MM.1S (cell line): ENCODE data around the gene DGKI.

Source experiments
- DNase-seq: peaks from one replicate; pipeline ENCODE4 v3.0.0-alpha.2; 2015
- H2AFZ ChIP-seq: fragments of 300-600 bp; sonication (generic); 2 replicates; pipeline ENCODE4 v1.6.0; 2016; ENCODE audit warnings: antibody characterized with exemption, low read length
- H3F3A ChIP-seq: fragments of 300-600 bp; sonication (generic); 2 replicates; pipeline ENCODE4 v1.6.1; 2016; ENCODE audit warnings: mild to moderate bottlenecking, antibody characterized with exemption, low read length, moderate library complexity, mixed read lengths; ENCODE audit not compliant: insufficient read depth
- H3K27ac ChIP-seq: fragments of 300-600 bp; sonication (generic); 2 replicates; pipeline ENCODE4 v1.5.1; 2016; ENCODE audit warnings: mild to moderate bottlenecking, low read length
- H3K27me3 ChIP-seq: fragments of 300-600 bp; sonication (generic); replicated peaks from 2 replicates; pipeline ENCODE4 v1.6.0; 2016; ENCODE audit warnings: low read length; ENCODE audit not compliant: insufficient read depth
- H3K36me3 ChIP-seq: fragments of 300-600 bp; sonication (generic); replicated peaks from 2 replicates; pipeline ENCODE4 v1.6.1; 2016; ENCODE audit warnings: mild to moderate bottlenecking, low read length, mixed read lengths; ENCODE audit not compliant: insufficient read depth
- H3K4me1 ChIP-seq: fragments of 300-600 bp; sonication (generic); 2 replicates; pipeline ENCODE4 v1.6.1; 2016; ENCODE audit warnings: low read length, mixed read lengths
- H3K4me2 ChIP-seq: fragments of 300-600 bp; sonication (generic); 2 replicates; pipeline ENCODE4 v1.6.0; 2016; ENCODE audit warnings: low read depth, low read length
- H3K4me3 ChIP-seq: fragments of 300-600 bp; sonication (generic); 2 replicates; pipeline ENCODE4 v1.5.1; 2016; ENCODE audit warnings: low read length, mixed read lengths
- H3K79me2 ChIP-seq: fragments of 300-600 bp; sonication (generic); 2 replicates; pipeline ENCODE4 v1.6.1; 2016; ENCODE audit warnings: mixed run types, low read length, mixed read lengths
- H3K9ac ChIP-seq: fragments of 300-600 bp; sonication (generic); 2 replicates; pipeline ENCODE4 v1.6.1; 2016; ENCODE audit warnings: low read length, mixed read lengths
- H3K9me2 ChIP-seq: fragments of 300-600 bp; sonication (generic); replicated peaks from 2 replicates; pipeline ENCODE4 v1.6.1; 2016; ENCODE audit warnings: mild to moderate bottlenecking, low read length, mixed read lengths; ENCODE audit not compliant: insufficient read depth
- H3K9me3 ChIP-seq: fragments of 300-600 bp; sonication (generic); replicated peaks from 2 replicates; pipeline ENCODE4 v1.6.1; 2016; ENCODE audit warnings: mild to moderate bottlenecking, low read length, mixed read lengths; ENCODE audit not compliant: insufficient read depth
- H4K20me1 ChIP-seq: fragments of 300-600 bp; sonication (generic); 2 replicates; pipeline ENCODE4 v1.6.1; 2016; ENCODE audit warnings: mild to moderate bottlenecking, low read length, moderate library complexity, mixed read lengths; ENCODE audit not compliant: insufficient read depth
- CTCF ChIP-seq: fragments of 300-600 bp; sonication (generic); IDR thresholded peaks from 2 replicates; pipeline ENCODE4 v1.5.1; 2016; ENCODE audit warnings: antibody characterized with exemption, low read length, mixed read lengths
- EZH2 ChIP-seq: fragments of 300-600 bp; sonication (generic); optimal IDR thresholded peaks from 2 replicates; pipeline ENCODE3; 2017; ENCODE audit warnings: low read depth, mild to moderate bottlenecking, antibody characterized with exemption, low read length, mixed read lengths
- EZH2phosphoT487 ChIP-seq: fragments of 300-600 bp; sonication (generic); IDR thresholded peaks from 2 replicates; pipeline ENCODE4 v1.6.1; 2018; ENCODE audit warnings: antibody characterized with exemption, low read length

Gene DGKI

DNA sequence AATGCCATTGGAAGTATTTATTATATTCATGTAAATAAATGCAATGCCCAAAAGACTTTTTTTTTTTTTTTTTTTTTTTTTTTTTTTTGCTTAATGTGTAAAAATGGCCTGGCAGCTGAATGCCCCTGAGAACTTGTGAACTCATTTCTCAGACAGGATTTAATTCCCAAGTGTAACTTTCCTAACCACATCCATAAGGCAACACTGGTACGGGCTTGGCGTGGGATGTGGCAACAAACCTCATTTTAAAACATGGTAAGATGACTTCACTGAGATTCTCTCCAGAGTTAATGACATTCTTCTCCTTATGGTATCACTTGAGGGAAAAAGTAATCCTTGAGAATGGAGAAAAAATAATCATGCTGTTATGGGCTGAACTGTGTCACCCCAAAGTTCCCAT lies 150.4 kb downstream of the DGKI start:
- H3K4me2 ChIP-seq = no peak overlapping the region
- H3K9ac ChIP-seq = no peak overlapping the region
- no peak overlapping the region for H2AFZ ChIP-seq
- H4K20me1 ChIP-seq = no peaks in the 10 kb centered on the region
- no peaks in the 10 kb centered on the region for H3K9me2 ChIP-seq
- no peaks in the 10 kb centered on the region for H3K9me3 ChIP-seq
- H3K79me2 ChIP-seq = no peaks in the 10 kb centered on the region
- no peaks in the 10 kb centered on the region for H3F3A ChIP-seq
- no peaks in the 10 kb centered on the region for H3K4me1 ChIP-seq
- H3K36me3 ChIP-seq = no peaks in the 10 kb centered on the region
- no peak for DNase-seq
- H3K27me3 ChIP-seq = no peaks in the 10 kb centered on the region
- TF ChIP-seq EZH2 (no peak), EZH2phosphoT487 (no peak), CTCF (no peak)
- H3K4me3 ChIP-seq = no peak overlapping the region
- no peak overlapping the region for H3K27ac ChIP-seq

GRCh38 chr7:137695942-137696341 lies 150.8 kb downstream of the DGKI start:
- no peak overlapping the region for H3K27ac ChIP-seq
- no peaks in the 10 kb centered on the region for H3K27me3 ChIP-seq
- no peaks in the 10 kb centered on the region for H3K36me3 ChIP-seq
- no peaks in the 10 kb centered on the region for H3K79me2 ChIP-seq
- no peak for DNase-seq
- no peaks in the 10 kb centered on the region for H3F3A ChIP-seq
- no peak overlapping the region for H2AFZ ChIP-seq
- H4K20me1 ChIP-seq = no peaks in the 10 kb centered on the region
- no peak for TF ChIP-seq EZH2phosphoT487
- TF ChIP-seq CTCF = no peak
- no peak for TF ChIP-seq EZH2
- no peaks in the 10 kb centered on the region for H3K4me1 ChIP-seq
- no peak overlapping the region for H3K4me2 ChIP-seq
- no peaks in the 10 kb centered on the region for H3K9me2 ChIP-seq
- no peak overlapping the region for H3K4me3 ChIP-seq
- H3K9ac ChIP-seq = no peak overlapping the region
- H3K9me3 ChIP-seq = no peaks in the 10 kb centered on the region

GRCh38 chr7:137695494-137695893 lies 151.3 kb downstream of the DGKI start:
- H3K27ac ChIP-seq = no peak overlapping the region
- no peak overlapping the region for H3K4me3 ChIP-seq
- no peak overlapping the region for H2AFZ ChIP-seq
- no peaks in the 10 kb centered on the region for H3K9me3 ChIP-seq
- H3F3A ChIP-seq = no peaks in the 10 kb centered on the region
- H3K36me3 ChIP-seq = no peaks in the 10 kb centered on the region
- no peaks in the 10 kb centered on the region for H3K9me2 ChIP-seq
- H4K20me1 ChIP-seq = no peaks in the 10 kb centered on the region
- TF ChIP-seq EZH2 (no peak), CTCF (no peak), EZH2phosphoT487 (no peak)
- H3K79me2 ChIP-seq = no peaks in the 10 kb centered on the region
- H3K4me2 ChIP-seq = no peak overlapping the region
- no peak overlapping the region for H3K9ac ChIP-seq
- no peaks in the 10 kb centered on the region for H3K4me1 ChIP-seq
- no peaks in the 10 kb centered on the region for H3K27me3 ChIP-seq
- DNase-seq = no peak
